ENCODE data around the gene RHOC.
"Not testable (repeated sequence)": the region's sequence is repeated elsewhere in the genome, so short reads cannot be mapped to it uniquely, and the experiment has no call there.

The RHOC gene

GRCh38 chr1:112706505-112707220 lies at the start of gene RHOC:
RHOC (minus strand) TSS chr1:112707127; CDS start chr1:112703799, 3,328 bp downstream.
- H3K27ac ChIP-seq (ENCODE audit: low read length): no peak within 1 kb of the TSS
- H3K9me3 ChIP-seq (ENCODE audit: insufficient read depth, low read depth, low read length): no peaks in the 10 kb centered on the region
- H3K4me1 ChIP-seq (ENCODE audit: insufficient read depth, low read length): peaks cover 25% of the 10 kb centered on the region
- H3K4me3 ChIP-seq (ENCODE audit: low read length): peak within 1 kb of the TSS; percentile 66
- H3K36me3 ChIP-seq (ENCODE audit: insufficient read depth, low read depth, low read length): peaks cover 13% of the 10 kb centered on the region
- peak within 1 kb of the TSS; percentile 53; the same call in 1 of the 2 replicates for H3K9ac ChIP-seq (ENCODE audit: low read depth, low read length)
- H3K27me3 ChIP-seq (ENCODE audit: insufficient read depth, low read length): peaks cover 60% of the 10 kb centered on the region

- H3K9ac ChIP-seq (ENCODE audit: low read depth, low read length): no peak overlapping the region
- no peaks in the 10 kb centered on the region for H3K9me3 ChIP-seq (ENCODE audit: insufficient read depth, low read depth, low read length)
- 0 out of 2 replicates have a peak, but pooled peaks cover 4% of the 10 kb centered on the region for H3K4me1 ChIP-seq (ENCODE audit: insufficient read depth, low read length)
- no peaks in the 10 kb centered on the region for H3K36me3 ChIP-seq (ENCODE audit: insufficient read depth, low read depth, low read length)
- H3K27ac ChIP-seq (ENCODE audit: low read length): no peak overlapping the region
- no peak overlapping the region for H3K4me3 ChIP-seq (ENCODE audit: low read length)
- H3K27me3 ChIP-seq (ENCODE audit: insufficient read depth, low read length): no peaks in the 10 kb centered on the region
These were observed 47.2 kb upstream of the RHOC start for GRCh38 chr1:112754116-112754628.

- Histone ChIP-seq H3K9me3 (ENCODE audit: insufficient read depth, low read depth, low read length) (no peaks in the 10 kb centered on the region), H3K27me3 (ENCODE audit: insufficient read depth, low read length) (peaks cover 23% of the 10 kb centered on the region), H3K9ac (ENCODE audit: low read depth, low read length) (no peak overlapping the region), H3K4me3 (ENCODE audit: low read length) (no peak overlapping the region), H3K27ac (ENCODE audit: low read length) (no peak overlapping the region), H3K36me3 (ENCODE audit: insufficient read depth, low read depth, low read length) (no peaks in the 10 kb centered on the region), H3K4me1 (ENCODE audit: insufficient read depth, low read length) (no peaks in the 10 kb centered on the region; the same call in 1 of the 2 replicates)
These were observed 41.5 kb upstream of the RHOC start for GRCh38 chr1:112748396-112748795.

GRCh38 chr1:112744009-112744578 lies 37.2 kb upstream of the RHOC start:
- H3K4me3 ChIP-seq (ENCODE audit: low read length): peak overlapping the region; percentile 57; the same call in 1 of the 2 replicates
- no peak overlapping the region for H3K9ac ChIP-seq (ENCODE audit: low read depth, low read length)
- H3K36me3 ChIP-seq (ENCODE audit: insufficient read depth, low read depth, low read length): no peaks in the 10 kb centered on the region
- H3K27ac ChIP-seq (ENCODE audit: low read length): no peak overlapping the region
- H3K4me1 ChIP-seq (ENCODE audit: insufficient read depth, low read length): no peaks in the 10 kb centered on the region; the same call in 1 of the 2 replicates
- peaks cover 30% of the 10 kb centered on the region for H3K27me3 ChIP-seq (ENCODE audit: insufficient read depth, low read length)
- no peaks in the 10 kb centered on the region for H3K9me3 ChIP-seq (ENCODE audit: insufficient read depth, low read depth, low read length)

GRCh38 chr1:112743174-112744008 lies 36.5 kb upstream of the RHOC start:
- no peak overlapping the region for H3K9ac ChIP-seq (ENCODE audit: low read depth, low read length)
- H3K27me3 ChIP-seq (ENCODE audit: insufficient read depth, low read length): peaks cover 30% of the 10 kb centered on the region
- H3K36me3 ChIP-seq (ENCODE audit: insufficient read depth, low read depth, low read length): no peaks in the 10 kb centered on the region
- H3K9me3 ChIP-seq (ENCODE audit: insufficient read depth, low read depth, low read length): no peaks in the 10 kb centered on the region
- H3K4me1 ChIP-seq (ENCODE audit: insufficient read depth, low read length): no peaks in the 10 kb centered on the region; the same call in 1 of the 2 replicates
- H3K27ac ChIP-seq (ENCODE audit: low read length): no peak overlapping the region
- H3K4me3 ChIP-seq (ENCODE audit: low read length): peak overlapping the region; percentile 57; the same call in 1 of the 2 replicates

- Histone ChIP-seq H3K4me3 (ENCODE audit: low read length) (no peak overlapping the region), H3K27me3 (ENCODE audit: insufficient read depth, low read length) (no peaks in the 10 kb centered on the region; the same call in none of the 2 replicates), H3K4me1 (ENCODE audit: insufficient read depth, low read length) (no peaks in the 10 kb centered on the region), H3K27ac (ENCODE audit: low read length) (no peak overlapping the region), H3K9ac (ENCODE audit: low read depth, low read length) (no peak overlapping the region), H3K36me3 (ENCODE audit: insufficient read depth, low read depth, low read length) (no peaks in the 10 kb centered on the region), H3K9me3 (ENCODE audit: insufficient read depth, low read depth, low read length) (no peaks in the 10 kb centered on the region)
These were observed 30.6 kb upstream of the RHOC start for GRCh38 chr1:112737573-112737972.

GRCh38 chr1:112735752-112736151 lies 28.8 kb upstream of the RHOC start:
- no peaks in the 10 kb centered on the region for H3K9me3 ChIP-seq (ENCODE audit: insufficient read depth, low read depth, low read length)
- no peak overlapping the region for H3K4me3 ChIP-seq (ENCODE audit: low read length)
- no peaks in the 10 kb centered on the region; the same call in 1 of the 2 replicates for H3K27me3 ChIP-seq (ENCODE audit: insufficient read depth, low read length)
- no peak overlapping the region for H3K9ac ChIP-seq (ENCODE audit: low read depth, low read length)
- no peak overlapping the region for H3K27ac ChIP-seq (ENCODE audit: low read length)
- no peaks in the 10 kb centered on the region for H3K36me3 ChIP-seq (ENCODE audit: insufficient read depth, low read depth, low read length)
- no peaks in the 10 kb centered on the region for H3K4me1 ChIP-seq (ENCODE audit: insufficient read depth, low read length)

GRCh38 chr1:112731451-112731850 lies 24.5 kb upstream of the RHOC start:
- no peaks in the 10 kb centered on the region for H3K4me1 ChIP-seq (ENCODE audit: insufficient read depth, low read length)
- H3K9ac ChIP-seq (ENCODE audit: low read depth, low read length): no peak overlapping the region
- no peaks in the 10 kb centered on the region; the same call in 1 of the 2 replicates for H3K27me3 ChIP-seq (ENCODE audit: insufficient read depth, low read length)
- H3K9me3 ChIP-seq (ENCODE audit: insufficient read depth, low read depth, low read length): no peaks in the 10 kb centered on the region
- H3K4me3 ChIP-seq (ENCODE audit: low read length): no peak overlapping the region
- H3K36me3 ChIP-seq (ENCODE audit: insufficient read depth, low read depth, low read length): no peaks in the 10 kb centered on the region
- H3K27ac ChIP-seq (ENCODE audit: low read length): no peak overlapping the region

- H3K4me1 ChIP-seq (ENCODE audit: insufficient read depth, low read length): no peaks in the 10 kb centered on the region
- no peak overlapping the region for H3K9ac ChIP-seq (ENCODE audit: low read depth, low read length)
- H3K36me3 ChIP-seq (ENCODE audit: insufficient read depth, low read depth, low read length): no peaks in the 10 kb centered on the region
- H3K27me3 ChIP-seq (ENCODE audit: insufficient read depth, low read length): no peaks in the 10 kb centered on the region; the same call in 1 of the 2 replicates
- H3K9me3 ChIP-seq (ENCODE audit: insufficient read depth, low read depth, low read length): no peaks in the 10 kb centered on the region
- no peak overlapping the region for H3K4me3 ChIP-seq (ENCODE audit: low read length)
- H3K27ac ChIP-seq (ENCODE audit: low read length): no peak overlapping the region
These were observed 23.0 kb upstream of the RHOC start for GRCh38 chr1:112729909-112730308.

GRCh38 chr1:112729011-112729410 lies 22.1 kb upstream of the RHOC start:
- not testable (repeated sequence) for H3K27me3 ChIP-seq (ENCODE audit: insufficient read depth, low read length); H3K9ac ChIP-seq (ENCODE audit: low read depth, low read length); H3K27ac ChIP-seq (ENCODE audit: low read length); H3K36me3 ChIP-seq (ENCODE audit: insufficient read depth, low read depth, low read length); H3K4me1 ChIP-seq (ENCODE audit: insufficient read depth, low read length); H3K9me3 ChIP-seq (ENCODE audit: insufficient read depth, low read depth, low read length); H3K4me3 ChIP-seq (ENCODE audit: low read length)

- not testable (repeated sequence) for H3K9me3 ChIP-seq (ENCODE audit: insufficient read depth, low read depth, low read length); H3K27ac ChIP-seq (ENCODE audit: low read length); H3K36me3 ChIP-seq (ENCODE audit: insufficient read depth, low read depth, low read length); H3K4me3 ChIP-seq (ENCODE audit: low read length); H3K9ac ChIP-seq (ENCODE audit: low read depth, low read length); H3K27me3 ChIP-seq (ENCODE audit: insufficient read depth, low read length); H3K4me1 ChIP-seq (ENCODE audit: insufficient read depth, low read length)
These were observed 21.5 kb upstream of the RHOC start for GRCh38 chr1:112728306-112728971.

Measured in iPS-20b (cell line).